NCI-H2196 treated with DMSO at 0.1 percent for 48 hours (cell line): ENCODE measurements around the gene RPL27A.

Source experiments
- DNase-seq: peaks from one replicate; lab custom pipeline; 2025; ENCODE audit not compliant: unreplicated experiment; lab: John Stamatoyannopoulos, UW

The RPL27A gene

GRCh38 chr11:8720352-8720751, 37.8 kb downstream of the RPL27A start:
- DNase-seq = no peak

GRCh38 chr11:8720868-8721608, 38.4 kb downstream of the RPL27A start:
- no peak for DNase-seq

- DNase-seq = no peak
Measured at GRCh38 chr11:8721609-8722500, 39.3 kb downstream of the RPL27A start.

GRCh38 chr11:8722809-8723208, 40.2 kb downstream of the RPL27A start:
- DNase-seq = no peak

- no peak for DNase-seq
Measured at GRCh38 chr11:8723711-8724110, 41.1 kb downstream of the RPL27A start.

GRCh38 chr11:8724682-8725081, 42.1 kb downstream of the RPL27A start:
- no peak for DNase-seq

GRCh38 chr11:8726395-8726794, 43.8 kb downstream of the RPL27A start:
- DNase-seq = no peak

- no peak for DNase-seq
Measured at GRCh38 chr11:8728563-8728962, 46.0 kb downstream of the RPL27A start.

- DNase-seq = no peak
Measured at GRCh38 chr11:8729067-8729466, 46.5 kb downstream of the RPL27A start.

GRCh38 chr11:8729837-8730696, 47.5 kb downstream of the RPL27A start:
- no peak for DNase-seq

- DNase-seq = no peak
Measured at GRCh38 chr11:8730697-8731020, 48.1 kb downstream of the RPL27A start.

- DNase-seq = no peak
Measured at GRCh38 chr11:8731647-8732323, 49.2 kb downstream of the RPL27A start.

GRCh38 chr11:8732324-8732670, 49.7 kb downstream of the RPL27A start:
- DNase-seq = no peak

- no peak for DNase-seq
Measured at GRCh38 chr11:8732748-8733241, 50.2 kb downstream of the RPL27A start.

GRCh38 chr11:8733852-8734251, 51.3 kb downstream of the RPL27A start:
- DNase-seq = no peak

GRCh38 chr11:8735094-8735493, 52.5 kb downstream of the RPL27A start:
- DNase-seq = no peak

GRCh38 chr11:8739309-8739793, 56.8 kb downstream of the RPL27A start:
- DNase-seq = no peak
